ENCODE measurements around the gene ABCA6. TPM values are rescaled to one million over a fixed set of nuclear protein-coding genes. Genes with fewer than 3 reads are reported as not detected.

The ABCA6 gene
- total RNA-seq, 1 donor from 2014 or later: 25.7 TPM

DNA sequence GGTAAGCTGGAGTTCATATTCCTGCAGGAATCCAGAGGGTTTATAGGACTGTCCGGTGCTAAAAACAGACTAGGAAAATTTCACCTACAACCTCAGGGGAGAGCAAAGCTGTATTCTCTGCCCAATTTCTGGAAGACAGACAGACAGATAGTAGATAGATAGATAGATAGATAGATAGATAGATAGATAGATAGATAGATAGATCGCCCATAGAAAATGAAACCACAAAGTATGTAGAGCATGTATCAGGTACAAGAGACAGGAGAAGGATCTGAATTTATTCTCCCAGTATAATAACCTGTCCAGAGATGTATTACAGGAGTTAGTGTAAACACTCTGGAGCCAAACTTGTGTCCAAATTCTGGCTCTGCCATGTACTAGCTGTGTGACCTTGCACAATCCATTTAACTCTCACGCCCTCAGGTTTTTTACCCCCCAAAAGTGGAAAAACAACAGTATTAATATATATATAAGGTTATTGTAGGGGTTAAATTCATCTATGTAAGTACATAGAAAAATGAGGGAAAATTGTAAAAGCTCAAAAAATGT lies 2.1 kb upstream of the ABCA6 start:
- no peak for ATAC-seq
- intact Hi-C loops (cut with DNase I): no loop called here
- DNase-seq (ENCODE audit: missing footprints): no peak

DNA sequence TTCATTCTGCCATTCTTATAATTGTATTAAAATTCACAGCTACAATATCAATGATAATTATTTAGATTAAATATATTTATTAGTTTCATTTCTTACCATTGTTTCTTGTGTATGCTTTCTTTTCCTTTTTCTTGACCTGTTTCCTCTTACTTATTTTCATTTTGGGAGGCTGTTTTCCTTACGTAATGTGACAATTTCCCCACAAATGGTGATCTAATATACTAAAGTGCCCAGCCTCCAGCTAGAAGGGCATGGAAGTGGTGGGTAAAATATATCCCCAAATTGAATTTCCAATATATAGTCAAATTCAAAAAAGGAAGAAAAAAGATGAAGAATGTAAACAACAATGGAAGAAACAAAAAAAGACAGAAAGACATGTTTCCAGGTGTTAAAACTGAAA lies 1.5 kb upstream of the ABCA6 start:
- no peak for DNase-seq (ENCODE audit: missing footprints)
- ATAC-seq: no peak
- intact Hi-C loops (cut with DNase I): no loop called here

DNA sequence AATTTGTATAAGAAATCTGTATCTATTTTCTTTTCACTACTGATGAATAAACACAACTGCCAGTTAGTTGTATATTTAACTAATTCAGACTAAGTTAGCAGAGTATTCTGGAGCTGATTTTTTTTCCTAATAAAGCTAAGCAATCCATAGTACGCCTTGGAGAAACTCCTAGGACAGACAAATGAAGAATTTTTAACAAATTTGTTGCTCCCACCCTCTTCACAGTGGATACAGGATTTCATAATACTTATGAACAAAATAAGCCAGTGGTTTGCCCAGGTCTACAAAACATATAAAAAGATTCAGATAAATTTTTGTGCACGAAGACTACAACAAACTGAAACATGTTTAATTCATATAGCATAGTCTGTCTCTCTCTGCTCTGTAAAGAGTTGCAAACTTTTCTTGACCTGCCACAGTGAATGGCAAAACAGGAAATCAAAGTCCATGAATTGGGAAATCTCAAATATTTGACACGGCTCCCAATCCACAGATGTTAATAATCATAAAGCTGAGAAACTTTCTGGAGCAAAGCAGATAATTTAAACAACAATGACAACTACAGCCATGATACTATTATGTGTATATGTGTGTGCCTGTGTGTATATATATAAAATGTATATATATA lies 594 bp upstream of the ABCA6 start:
- DNase-seq (ENCODE audit: missing footprints) (no peak), ATAC-seq (peak; percentile 68)
- intact Hi-C loops (cut with DNase I): no loop called here

DNA sequence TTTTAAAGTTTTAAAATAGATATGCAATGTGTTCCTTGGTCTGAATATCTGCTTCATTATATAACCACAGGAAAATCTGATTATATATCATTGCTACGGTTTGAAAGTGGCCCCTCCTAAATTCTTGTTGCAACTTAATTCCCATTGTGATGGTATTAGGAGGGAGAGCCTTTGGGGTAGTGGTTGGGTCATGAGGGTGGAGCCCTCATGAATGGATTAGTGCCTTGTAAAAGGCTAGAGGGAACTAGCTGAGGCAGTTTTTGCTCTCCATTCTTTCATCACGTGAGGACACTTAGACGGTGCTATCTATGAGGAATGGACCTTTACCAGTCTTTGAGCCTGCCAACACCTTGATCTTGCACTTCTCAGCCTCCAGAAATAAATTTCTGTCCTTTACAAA lies 7.6 kb downstream of the ABCA6 start:
- DNase-seq (ENCODE audit: missing footprints): no peak
- intact Hi-C loops (cut with DNase I): no loop called here

DNA sequence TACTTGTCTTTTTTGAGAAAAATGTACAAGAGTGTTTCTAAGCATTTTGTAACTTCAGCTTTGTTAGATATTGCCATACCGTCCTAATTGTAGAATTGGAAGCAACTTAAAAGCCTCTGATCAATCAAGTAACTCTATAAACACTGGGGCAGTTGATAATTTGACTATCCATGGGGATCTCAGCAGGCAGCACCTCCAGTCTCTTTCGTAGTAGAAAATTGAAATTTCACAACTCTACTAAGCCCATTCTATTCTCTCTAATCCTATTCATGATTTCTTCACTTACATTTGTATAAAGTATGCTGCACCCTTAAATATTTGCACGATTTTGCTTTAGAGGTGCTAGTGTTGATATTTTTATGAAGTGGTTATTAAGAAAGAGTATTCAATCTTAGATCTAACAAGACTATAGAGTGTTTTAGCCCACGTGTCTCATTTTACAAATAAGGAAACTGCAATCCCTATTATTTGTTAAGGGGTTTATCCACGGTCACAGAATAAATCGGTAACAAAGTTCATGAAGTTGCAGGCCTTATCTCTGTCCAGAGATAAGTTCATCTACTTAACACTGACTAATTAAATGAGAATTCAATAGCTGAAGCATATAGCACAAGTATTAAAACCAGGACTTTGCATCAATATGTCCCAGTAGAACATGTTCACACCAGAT lies 10.9 kb downstream of the ABCA6 start:
- intact Hi-C loops (cut with DNase I): no loop called here
- no peak for DNase-seq (ENCODE audit: missing footprints)
- ATAC-seq: no peak

More for the DNA sequence above, 7.6 kb downstream of the ABCA6 start:
- ATAC-seq: no peak

DNA sequence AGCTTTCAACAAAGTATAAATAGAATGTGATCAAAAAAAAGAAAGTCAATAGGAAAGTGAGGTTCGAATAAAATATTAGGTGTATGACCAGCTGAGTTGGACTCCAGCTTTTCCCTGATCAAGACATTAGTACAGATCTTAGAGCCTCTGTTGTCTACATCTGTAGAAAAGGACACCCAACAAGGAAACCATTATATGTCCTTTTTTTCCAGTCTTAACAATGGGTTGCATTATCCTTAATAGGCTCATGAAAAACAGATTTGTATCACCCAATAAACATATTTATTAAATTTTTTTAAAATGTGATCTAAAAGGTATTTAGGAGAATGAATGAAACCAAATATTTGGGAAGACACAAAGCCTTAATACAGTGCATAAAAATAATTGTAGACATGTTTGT lies 18.1 kb downstream of the ABCA6 start:
- DNase-seq (ENCODE audit: missing footprints) (no peak), ATAC-seq (no peak)
- intact Hi-C loops (cut with DNase I): no loop called here

DNA sequence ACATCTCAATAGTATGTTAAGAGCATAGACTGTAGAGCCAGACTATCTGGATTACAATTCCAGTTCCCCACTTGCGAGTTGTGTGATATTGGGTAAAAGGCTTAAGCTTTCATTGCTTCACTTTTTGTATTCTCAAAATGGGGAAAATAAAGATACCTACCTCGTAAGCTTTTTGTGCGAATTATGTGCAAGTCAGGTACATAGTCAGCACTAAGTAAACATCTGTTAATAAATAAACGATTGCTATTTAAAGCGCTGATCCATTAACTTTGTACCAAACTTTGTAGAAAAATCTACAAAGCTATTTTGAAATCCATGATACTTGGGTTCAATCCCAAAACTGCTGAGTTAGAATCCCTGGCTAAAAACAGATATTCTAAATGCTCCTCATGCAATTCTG lies 19.6 kb downstream of the ABCA6 start:
- ATAC-seq: no peak
- intact Hi-C loops (cut with DNase I): no loop called here
- no peak for DNase-seq (ENCODE audit: missing footprints)

DNA sequence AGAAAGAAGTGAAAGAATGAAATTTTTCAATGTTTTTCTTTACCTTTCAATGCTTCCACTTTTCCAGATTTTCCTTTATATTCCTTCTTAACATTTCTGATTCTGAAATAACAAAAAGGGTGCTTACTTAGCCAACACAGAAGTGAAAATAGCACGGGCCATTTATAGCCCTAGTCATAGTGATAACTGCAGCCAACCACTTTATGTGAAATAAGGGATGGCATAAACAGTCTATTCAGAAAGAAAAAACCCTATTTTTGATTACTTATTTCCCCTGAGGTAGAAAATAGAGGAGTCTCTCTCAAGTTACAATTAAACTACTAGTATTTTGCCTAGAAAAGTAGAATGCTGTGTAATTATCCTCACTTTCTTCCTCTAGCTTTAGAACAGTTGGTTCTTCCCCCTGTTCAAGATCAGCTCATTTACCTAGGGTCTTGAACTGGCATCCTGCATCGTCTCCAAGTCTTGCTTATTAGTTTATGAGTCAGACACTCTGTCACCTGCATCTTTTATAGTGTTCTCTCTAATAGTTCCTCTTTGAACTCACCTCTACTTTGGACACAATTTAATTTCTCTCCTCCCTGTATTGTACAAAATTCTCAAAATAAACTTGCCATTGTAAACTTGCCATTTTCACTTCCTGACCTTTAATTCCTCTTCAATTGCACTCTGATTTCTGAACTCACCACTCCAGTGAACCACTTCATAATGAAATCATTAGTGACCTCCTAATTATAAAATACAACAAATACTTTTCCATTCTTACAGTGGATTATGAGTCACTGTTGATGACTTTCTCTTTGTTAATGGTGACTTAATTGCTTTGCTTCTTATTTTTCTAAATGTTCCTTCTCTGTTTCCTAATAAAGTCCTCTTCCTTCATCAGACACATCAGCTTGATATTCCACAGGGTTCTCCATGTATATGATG lies 23.6 kb downstream of the ABCA6 start:
- intact Hi-C loops (cut with DNase I): no loop called here
- peak; percentile 23 for ATAC-seq

DNA sequence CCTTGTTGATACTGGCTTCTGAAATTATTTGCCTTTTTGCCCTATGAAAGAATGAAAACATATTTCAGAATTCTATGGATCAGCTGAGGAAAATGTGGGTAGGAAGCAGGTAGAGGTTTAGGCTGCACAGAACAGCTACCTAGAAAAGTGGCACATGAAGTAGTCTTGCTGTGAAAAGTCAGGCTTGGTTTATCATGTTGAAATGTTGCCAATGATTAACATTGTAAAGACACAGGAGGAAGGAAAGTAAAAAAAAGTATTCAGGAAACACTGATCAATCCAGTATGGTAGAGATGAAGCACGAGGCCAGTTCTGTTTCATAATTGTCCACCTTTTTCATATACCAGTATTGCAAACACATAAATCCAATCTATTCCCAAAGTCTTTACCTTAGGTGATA lies 29.9 kb downstream of the ABCA6 start:
- ATAC-seq (no peak), DNase-seq (ENCODE audit: missing footprints) (no peak)
- intact Hi-C loops (cut with DNase I): no loop called here

More for the DNA sequence above, 23.6 kb downstream of the ABCA6 start:
- DNase-seq (ENCODE audit: missing footprints): no peak

DNA sequence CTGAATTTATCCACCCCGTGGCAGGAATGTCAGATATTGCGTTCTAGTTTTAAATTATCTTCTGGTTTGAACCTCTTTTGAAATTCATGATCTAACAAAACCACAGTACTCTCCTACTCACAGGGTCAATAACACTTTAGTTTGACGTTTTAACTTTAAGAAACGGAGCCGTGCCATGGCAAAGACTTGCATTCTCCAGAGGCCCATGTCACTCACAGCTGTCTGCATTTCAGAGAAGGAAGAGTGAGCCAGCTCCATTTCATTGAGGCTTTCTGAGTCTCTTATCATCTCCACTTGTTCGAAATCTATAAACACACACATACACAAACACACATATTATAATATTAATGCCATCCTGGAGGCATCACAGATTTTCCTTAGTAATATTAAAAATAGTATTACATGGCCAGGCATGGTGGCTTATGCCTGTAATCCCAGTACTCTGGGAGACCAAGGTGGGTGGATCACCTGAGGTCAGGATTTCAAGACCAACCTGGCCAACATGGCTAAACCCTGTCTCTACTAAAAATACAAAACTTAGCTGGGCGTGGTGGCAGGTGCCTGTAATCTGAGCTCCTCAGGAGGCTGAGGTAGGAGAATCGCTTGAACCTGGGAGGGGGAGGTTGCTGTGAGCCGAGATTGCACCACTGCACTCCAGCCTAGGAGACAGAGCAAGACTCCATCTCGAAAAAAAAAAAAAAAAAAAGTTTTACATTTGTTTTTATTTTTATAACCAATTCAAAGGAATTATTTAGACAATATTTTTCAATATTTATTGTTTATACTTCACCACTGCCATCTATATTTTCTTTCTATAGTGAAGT lies 35.6 kb downstream of the ABCA6 start:
- ATAC-seq: no peak
- intact Hi-C loops (cut with DNase I): no loop called here
- no peak for DNase-seq (ENCODE audit: missing footprints)

DNA sequence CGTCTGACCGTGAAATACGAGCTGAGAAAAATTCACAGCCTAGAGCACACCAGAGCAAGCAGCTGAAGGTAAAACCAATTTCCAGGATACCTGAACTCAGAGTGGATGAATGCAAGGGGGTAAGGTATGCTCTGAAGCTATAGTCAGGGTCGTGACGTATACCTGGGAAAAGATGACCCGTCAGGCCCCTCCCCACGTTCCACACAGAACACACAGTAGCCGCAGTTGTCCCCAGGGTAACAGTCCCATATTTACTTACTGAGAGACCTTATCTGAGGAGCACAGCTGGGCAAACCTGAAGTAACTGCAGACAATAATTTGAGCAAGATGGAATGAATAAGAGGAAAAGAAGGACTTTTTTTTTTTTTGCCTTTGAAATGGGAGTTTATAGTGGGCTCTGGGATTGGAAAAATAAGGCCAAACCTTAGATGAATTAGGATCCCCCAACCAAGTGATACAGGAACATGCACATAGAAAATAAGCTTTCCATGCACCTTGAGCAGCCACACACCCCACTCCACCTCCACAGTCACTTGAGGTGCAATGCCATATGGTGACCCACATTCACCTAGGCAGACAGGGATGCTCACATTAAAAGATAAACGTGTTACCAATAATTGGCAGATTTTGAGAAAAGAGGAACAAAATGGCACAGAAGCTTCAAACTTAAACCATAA lies 38.0 kb downstream of the ABCA6 start:
- intact Hi-C loops (cut with DNase I): no loop called here
- ATAC-seq (no peak), DNase-seq (ENCODE audit: missing footprints) (peak; percentile 17)

DNA sequence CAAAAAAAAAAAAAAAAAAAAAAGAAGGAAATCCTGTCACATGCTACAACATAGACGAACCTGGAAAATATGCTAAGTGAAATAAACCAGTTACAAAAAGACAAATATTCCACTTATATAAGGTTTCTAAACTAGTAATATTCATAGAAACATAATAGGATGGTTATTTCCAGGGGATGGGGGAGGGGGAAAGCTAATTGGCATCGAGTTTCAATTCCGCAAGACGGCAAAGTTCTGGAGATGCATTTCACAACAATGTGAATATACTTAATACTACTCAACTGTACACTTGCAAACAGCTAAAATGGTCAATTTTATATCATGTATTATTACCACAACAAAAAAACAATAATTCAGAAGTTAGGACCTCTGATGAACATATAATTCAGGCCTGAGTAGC lies 43.1 kb downstream of the ABCA6 start:
- intact Hi-C loops (cut with DNase I): no loop called here
- DNase-seq (ENCODE audit: missing footprints): no peak
- ATAC-seq: no peak

DNA sequence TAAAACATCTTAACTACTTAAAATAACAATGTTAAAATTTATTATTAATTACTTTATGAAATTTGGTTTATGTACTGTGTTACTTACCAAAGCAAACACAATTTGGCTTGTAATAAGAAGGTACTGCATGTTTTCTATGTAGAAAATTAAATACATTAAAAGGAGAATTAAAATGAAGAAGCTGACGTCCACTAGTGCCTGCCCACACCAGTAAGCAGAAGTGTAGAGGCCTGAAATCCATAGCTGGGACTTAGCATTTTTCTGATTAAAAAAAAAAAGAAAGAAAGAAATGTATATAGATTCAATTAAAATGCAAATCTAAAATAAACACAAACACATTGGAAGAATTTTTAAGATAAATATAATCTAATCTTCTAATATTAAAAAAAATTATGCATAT lies 45.2 kb downstream of the ABCA6 start:
- intact Hi-C loops (cut with DNase I): no loop called here

DNA sequence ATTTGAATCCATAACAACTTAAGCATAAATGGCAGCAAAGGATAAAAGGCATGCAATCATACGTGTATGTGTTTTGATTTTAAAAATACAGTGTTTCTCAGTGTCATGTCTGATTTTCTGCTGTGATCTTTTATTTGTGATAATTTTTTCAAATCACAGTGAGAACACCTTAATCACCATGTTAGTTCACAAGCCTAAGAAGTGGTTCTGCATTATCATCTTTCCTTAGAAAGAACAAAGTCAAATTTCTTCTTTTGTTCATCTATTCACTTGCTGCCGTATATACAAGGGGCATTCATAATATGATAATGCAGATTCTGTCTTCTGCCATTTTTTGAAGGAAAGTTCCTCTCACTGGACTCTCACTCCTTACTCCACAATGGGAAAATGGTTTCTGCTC lies 47.7 kb downstream of the ABCA6 start:
- DNase-seq (ENCODE audit: missing footprints) (no peak), ATAC-seq (no peak)
- intact Hi-C loops (cut with DNase I): no loop called here

More for the DNA sequence above, 45.2 kb downstream of the ABCA6 start:
- DNase-seq (ENCODE audit: missing footprints) (no peak), ATAC-seq (no peak)

DNA sequence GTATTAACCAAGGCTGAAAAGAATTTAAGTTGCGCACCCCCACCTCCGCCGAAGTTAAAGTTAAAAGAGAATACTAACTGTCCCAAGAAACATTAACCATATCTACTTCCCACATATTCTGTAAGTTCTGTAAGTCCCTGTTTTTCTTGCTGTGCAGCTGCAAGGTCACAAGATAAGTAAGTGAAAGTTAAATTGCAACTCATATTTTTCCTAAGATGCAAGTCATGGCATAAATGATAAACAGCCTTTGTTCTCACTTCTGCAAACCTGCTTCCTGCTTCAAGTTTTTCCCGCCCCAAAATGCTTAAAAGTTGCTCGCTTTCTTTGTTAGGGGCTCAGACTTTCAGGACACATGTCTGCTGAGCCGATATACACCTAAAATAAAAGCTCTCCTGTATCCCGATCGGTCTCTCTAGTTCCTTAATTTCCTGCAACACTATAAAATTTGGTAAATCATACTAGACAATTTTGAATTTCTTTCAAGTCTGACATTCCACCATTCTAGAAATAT lies 48.4 kb downstream of the ABCA6 start:
- ATAC-seq: peak; percentile 46
- no peak for DNase-seq (ENCODE audit: missing footprints)
- intact Hi-C loops (cut with DNase I): no loop called here

DNA sequence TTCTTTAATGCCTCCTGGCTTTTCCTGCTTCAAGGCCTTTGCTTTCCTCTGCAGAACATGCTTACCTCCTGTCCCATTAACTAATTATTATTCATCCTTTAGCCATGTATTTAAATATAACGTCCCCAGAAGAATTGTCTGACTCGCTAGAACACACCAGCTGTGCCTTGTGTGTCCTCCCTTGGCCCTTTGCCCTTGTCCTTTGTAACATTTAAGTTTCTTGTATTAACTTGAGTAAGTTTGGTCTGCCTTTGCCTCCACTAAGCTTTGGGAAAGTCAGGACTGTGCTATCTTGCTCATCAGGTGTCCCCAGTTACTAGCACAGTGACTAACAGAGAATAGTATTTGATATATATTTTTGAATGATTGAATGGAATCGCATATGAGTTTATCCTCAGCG lies 51.3 kb downstream of the ABCA6 start:
- ATAC-seq: peak; percentile 34
- no peak for DNase-seq (ENCODE audit: missing footprints)
- intact Hi-C loops (cut with DNase I): no loop called here

DNA sequence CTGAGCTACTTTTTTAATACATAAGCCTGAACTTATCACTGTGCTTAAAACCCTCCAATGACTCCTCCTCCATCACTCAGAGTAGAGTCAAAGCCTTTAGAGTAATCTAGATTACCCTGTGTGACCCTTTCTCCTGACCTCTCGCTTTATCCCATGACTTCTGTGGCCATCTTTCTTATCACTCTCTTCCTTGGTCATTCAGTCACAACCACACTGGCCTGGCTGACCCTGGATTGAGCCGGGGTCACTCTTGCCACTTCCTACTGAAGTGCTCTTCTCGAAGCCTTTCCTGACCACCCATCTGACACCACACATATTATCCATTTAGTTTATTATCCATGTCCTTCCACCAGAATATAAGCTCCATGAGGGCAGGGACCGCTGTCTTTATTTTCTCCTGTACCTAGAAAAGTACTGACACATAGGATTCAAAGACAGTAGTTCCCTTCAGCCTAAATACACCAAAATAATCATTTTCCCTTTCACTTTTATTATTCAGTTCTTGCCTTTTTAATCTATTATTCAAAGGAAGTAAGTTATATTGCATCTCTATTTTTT lies 53.0 kb downstream of the ABCA6 start:
- no peak for ATAC-seq
- intact Hi-C loops (cut with DNase I): no loop called here
- no peak for DNase-seq (ENCODE audit: missing footprints)

DNA sequence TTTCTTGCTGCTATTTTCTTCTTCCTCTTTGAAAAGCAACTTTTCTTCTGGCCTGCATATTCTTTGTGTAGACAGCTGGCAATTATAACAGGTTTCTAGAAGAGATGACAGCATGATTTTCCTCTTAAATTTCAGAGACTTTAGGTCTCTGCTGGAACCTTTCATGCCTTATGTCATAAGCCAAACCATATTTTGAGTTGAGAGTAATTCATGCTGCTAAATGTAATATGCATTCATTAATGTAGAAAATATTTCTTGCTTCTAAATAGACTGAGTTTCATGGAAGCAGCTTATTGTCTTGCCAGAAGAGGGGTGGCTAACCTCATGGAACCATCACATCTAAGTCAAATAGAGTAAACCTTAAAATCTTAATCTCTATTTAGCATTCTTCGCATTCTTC lies 55.1 kb downstream of the ABCA6 start:
- ATAC-seq: no peak
- DNase-seq (ENCODE audit: missing footprints): no peak
- intact Hi-C loops (cut with DNase I): no loop called here
